HG02885 (cell line): ENCODE results near the gene PPP1R12B.
"Not testable (repeated sequence)": the region's sequence is repeated elsewhere in the genome, so short reads cannot be mapped to it uniquely, and the experiment has no call there.

Experiments
- ATAC-seq: cut with Tn5 transposase; IDR thresholded peaks from one replicate; pipeline ENCODE4 v1.9.1; 2021; ENCODE audit warnings: mild to moderate bottlenecking; ENCODE audit not compliant: unreplicated experiment, poor library complexity

The PPP1R12B gene

GRCh38 chr1:202473266-202474045 lies 125.0 kb downstream of the PPP1R12B start:
- ATAC-seq, result not testable (repeated sequence)

DNA sequence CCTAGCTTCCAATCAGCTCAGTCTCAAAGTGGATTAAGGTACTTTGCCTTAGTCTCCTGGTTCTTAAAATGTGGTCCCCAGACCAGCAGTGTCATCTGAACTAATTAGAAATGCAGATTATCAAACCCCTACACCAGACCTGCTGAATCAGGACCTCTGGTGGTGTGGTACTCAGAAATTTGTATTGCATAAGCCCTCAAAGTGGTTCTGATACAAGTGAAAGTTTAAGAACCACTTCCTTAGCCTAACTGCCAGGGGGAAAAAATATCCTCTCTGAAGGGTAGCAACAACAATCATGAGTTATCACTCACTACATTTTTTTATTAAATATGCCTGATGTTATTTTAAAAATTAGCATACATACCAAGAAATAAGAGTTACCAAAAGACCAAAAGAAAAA lies 131.2 kb downstream of the PPP1R12B start:
- not testable (repeated sequence) for ATAC-seq

DNA sequence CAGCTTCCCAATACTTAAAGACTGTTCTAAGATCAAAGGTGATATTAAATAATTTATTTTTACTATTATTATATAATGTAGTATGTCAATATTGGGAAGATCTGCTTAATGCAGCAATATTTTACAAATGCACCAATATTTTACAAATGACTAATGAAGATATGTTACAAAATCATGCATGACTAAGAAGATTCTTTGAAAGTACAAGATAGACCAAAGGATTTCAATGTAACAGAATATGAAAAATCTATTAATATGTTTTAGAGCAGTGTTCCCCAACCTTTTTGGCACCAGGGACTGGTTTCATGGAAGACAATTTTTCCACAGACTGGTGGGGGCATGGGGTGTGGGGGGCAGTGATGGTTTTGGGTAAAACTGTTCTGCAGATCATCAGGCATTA lies 132.1 kb downstream of the PPP1R12B start:
- not testable (repeated sequence) for ATAC-seq

DNA sequence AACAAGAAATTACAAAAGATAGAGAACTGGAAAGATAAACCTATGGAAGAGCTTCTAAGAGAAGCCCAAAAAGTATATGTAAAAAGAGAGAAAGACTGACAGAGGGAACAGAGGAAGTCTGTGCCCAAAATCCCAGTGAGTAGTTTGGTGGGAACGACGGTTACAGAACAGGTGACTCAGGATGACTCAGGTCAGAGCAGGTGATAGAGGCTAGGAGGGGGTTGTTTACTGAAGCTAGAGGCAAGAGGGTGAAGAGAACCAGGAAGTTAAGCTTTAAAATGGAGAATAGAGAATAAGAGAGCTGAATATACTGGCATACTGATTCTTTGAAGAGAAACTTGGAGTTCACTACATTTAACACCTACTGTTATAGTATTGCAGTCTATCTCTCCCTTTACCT lies 134.9 kb downstream of the PPP1R12B start:
- not testable (repeated sequence) for ATAC-seq

DNA sequence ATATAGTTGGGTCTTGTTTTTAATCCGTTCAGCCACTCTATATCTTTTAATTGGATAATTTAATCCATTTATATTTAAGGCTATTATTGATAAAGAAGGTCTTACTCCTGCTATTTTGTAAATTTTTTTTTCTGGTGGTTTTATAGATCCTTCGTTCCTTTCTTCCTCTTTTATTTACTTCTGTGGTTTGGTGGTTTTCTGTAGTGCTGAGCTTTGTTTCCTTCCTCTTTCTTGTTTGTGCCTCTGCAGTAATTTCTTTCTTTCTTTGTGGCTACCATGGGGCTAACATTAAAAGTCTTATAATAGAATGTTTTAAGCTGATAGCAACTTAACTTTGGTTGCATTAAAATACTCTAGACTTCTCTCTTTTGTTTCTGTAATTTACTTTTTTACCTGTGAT lies 135.5 kb downstream of the PPP1R12B start:
- peak; percentile 67 for ATAC-seq

DNA sequence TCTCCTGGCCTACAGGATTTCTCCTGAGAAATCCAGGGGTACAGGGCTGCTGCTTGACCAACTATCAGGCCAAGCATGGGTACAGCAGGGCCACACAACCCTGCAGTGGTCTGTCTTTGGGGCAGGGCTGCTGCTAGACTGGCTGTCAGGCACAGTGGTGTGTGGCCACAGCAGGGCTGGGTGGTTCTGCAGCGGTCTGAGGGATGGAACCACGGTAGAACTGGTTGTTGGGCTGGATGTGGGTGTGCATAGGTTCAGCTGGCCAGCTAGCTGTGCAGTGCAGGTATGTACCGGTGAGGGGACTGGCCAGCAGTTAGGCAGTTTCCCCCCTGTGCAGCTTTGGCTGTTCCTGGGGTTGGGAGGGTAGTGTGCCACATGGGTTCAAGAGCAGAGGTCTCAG lies 136.3 kb downstream of the PPP1R12B start:
- not testable (repeated sequence) for ATAC-seq

DNA sequence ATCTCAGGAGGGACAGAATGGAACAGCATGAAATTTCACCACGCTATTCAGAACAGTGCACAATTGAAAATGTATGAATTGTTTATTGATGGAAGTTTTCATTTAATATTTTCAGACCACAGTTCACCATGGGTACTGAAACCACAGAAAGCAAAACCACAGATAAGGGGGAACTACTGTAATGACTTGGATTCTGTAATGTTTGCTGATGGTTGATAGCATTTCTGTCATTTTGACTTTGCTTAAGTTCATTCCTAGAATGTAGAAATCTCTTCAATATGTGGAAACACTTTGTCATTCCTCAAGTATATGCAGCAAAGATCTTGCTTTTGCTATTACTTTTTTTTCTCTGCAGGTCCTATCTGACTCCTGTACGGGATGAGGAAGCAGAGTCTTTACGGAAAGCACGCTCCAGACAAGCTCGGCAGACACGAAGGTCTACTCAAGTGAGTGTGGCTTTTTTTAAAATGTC lies 139.7 kb downstream of the PPP1R12B start:
- not testable (repeated sequence) for ATAC-seq

DNA sequence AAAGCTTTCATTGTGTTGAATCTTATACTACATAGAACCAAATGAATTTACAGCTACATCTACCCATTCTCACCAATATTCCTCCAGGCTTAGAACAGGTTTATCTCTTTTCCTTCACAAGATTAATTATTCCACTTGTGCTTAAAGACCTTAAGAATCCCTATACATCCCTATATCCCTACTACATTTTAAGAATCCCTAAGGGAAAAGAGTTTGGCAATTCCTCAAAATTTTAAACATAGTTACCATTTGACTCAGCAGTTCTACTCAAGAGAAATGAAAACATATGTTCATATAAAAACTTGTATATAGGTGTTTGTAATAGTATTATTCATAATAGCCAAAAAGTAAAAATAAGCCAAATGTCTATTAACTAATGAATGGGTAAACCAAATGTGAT lies 140.6 kb downstream of the PPP1R12B start:
- ATAC-seq, result not testable (repeated sequence)

- not testable (repeated sequence) for ATAC-seq
Measured at GRCh38 chr1:202493112-202493511, 144.6 kb downstream of the PPP1R12B start.

DNA sequence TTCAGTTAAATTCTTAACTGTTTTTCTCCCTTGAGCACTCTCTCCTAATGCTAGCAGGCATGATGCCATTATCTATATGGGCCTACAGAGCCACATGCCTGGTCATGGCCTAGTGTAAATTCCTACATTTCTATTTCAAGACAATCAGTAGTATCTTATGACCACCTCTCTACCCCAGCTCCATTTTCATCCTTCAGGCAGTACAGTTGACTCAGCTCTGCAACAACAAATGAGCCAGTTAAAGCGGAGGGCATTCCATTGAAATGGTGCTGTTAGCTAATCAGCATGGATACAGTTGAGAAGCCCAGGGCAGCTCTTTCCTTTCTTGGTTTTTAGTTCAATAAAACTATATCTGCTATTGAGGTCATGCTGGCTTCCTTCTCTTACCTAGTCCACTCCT lies 150.0 kb downstream of the PPP1R12B start:
- ATAC-seq, result no peak

- ATAC-seq, result not testable (repeated sequence)
Measured at GRCh38 chr1:202499997-202500396, 151.5 kb downstream of the PPP1R12B start.

DNA sequence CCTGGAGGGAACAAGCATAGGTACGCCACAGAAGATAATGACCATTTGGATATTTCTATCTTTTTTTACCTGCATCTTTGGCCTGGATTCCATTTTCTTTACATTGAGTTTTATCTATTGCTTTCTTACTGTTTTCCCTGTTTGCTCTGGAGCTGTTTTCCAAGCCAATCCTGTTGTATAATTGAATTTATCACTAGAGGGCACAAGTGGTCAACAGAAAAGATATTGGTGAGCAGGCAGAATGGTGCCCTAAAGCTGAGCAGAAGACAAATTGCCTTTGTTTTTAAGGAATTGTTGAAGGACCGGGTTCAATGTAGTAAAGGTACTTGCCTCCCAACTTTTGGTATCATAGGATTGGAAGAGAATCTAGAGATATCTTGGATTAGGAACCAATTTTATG lies 152.8 kb downstream of the PPP1R12B start:
- no peak for ATAC-seq

DNA sequence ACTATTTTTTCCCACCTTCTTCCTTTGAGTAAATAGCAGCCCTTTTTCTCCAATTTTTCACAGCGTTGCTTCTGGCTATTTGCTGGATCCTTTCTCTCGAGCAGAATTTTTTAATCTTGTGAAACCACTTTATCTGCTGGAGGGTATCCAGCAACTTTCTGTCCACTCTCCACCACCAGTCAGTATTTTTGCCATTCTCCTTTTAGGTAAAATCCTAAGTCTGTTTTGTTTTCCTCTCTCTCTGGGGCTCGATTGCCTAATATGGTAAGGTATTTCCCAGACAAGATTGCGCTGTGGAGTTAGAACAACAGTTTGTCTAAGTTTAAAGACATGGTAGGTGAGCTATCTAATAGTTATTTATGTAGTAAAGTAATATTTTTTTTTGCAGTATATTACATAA lies 156.9 kb downstream of the PPP1R12B start:
- no peak for ATAC-seq

- not testable (repeated sequence) for ATAC-seq
Measured at GRCh38 chr1:202505880-202506575, 157.5 kb downstream of the PPP1R12B start.

- ATAC-seq, result not testable (repeated sequence)
Measured at GRCh38 chr1:202508863-202509262, 160.4 kb downstream of the PPP1R12B start.

GRCh38 chr1:202513875-202514274 lies 165.4 kb downstream of the PPP1R12B start:
- not testable (repeated sequence) for ATAC-seq

GRCh38 chr1:202516434-202516877 lies 168.0 kb downstream of the PPP1R12B start:
- ATAC-seq, result no peak

- not testable (repeated sequence) for ATAC-seq
Measured at GRCh38 chr1:202517146-202517545, 168.6 kb downstream of the PPP1R12B start.

DNA sequence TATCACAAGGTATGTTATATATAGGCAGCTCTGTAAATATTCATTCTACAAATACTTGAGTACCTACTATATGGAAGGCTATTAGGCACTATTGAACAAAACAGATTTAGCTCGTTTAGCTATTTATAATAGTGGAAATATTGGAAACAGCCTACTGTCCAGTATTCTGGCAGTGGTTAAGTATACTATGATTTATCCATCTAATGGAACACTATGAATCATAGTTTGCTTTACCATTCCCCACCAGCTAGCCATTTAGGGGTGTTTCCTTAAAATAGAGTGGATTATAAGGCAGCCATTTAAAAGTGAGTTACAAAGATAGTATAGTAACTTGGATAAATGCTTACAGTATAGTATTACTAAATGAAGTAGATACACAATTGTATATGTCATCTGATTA lies 169.7 kb downstream of the PPP1R12B start:
- ATAC-seq, result not testable (repeated sequence)

DNA sequence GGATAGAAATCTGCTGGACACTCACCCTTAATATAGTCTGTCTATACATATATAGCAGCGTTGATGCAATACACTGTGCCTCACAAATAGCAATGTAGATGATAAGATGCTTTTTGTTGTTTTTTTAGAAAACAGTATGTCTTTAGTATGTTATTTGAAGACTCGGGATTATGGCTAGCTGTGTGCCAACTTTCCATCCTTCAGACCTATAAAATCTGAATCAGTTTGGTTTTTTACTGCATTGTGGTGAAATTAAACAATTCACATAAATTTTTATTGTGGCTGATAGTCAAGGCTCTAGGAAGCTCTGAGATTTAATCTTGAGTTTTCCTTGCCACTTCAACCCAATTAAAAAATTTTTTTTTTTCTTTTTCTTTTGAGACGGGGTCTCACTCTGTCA lies 170.4 kb downstream of the PPP1R12B start:
- not testable (repeated sequence) for ATAC-seq

DNA sequence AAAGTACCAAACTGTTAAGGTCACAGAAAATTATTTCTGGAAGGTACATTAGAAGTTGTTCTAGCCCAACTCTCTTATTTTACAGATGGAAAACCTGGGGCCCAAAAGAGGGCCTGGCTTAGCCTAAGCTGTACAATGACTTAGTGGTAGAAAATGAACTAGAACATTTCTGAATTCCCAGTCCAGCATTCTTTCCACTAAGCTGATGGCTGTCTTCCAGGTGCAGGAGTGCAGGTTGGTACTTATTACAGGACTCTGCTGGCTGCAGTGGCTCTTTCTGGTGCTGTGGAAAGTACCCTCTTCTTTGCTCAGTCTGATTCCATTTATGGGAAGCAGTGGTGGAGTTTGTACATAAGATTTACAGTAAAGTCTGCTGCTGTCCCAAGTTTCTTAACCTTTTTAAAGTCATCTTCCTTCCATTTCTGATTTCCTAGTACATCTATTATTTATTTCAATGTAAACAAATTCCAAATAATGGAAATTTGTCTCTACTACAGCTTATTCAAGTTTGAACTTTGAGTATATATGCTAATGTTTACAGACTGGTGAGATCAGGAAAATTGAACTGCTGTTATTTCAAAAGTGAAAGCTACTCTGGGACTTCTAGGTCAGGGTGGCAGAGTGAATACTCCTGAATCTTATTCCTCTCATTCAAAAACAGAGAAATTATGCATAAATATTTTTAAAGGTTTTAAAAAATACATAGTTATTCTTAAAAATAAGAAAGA lies 171.8 kb downstream of the PPP1R12B start:
- ATAC-seq, result not testable (repeated sequence)
